Colonic mucosa (tissue), 4 donors: ENCODE measurements around the gene ANAPC16. TPM values are rescaled to one million over a fixed set of nuclear protein-coding genes. Genes with fewer than 3 reads are reported as not detected.

Experiments used
- DNase-seq: peaks from one replicate; pipeline ENCODE4 v3.0.0-alpha.2; 2020
- H3K27ac ChIP-seq: fragments of 200-600 bp; one replicate; pipeline ENCODE4 v1.8.0; 2021
- H3K27me3 ChIP-seq: fragments of 200-600 bp; one replicate; pipeline ENCODE4 v1.8.0; 2021
- H3K36me3 ChIP-seq: fragments of 200-600 bp; one replicate; pipeline ENCODE4 v1.8.0; 2021
- H3K4me1 ChIP-seq: fragments of 200-600 bp; one replicate; pipeline ENCODE4 v1.8.0; 2021; ENCODE audit warnings: mild to moderate bottlenecking
- H3K4me3 ChIP-seq: fragments of 200-600 bp; one replicate; pipeline ENCODE4 v1.8.0; 2021
- H3K9ac ChIP-seq, 2 donors: one replicate each; pipeline ENCODE4 v1.7.0; 2013; ENCODE audit warnings: control low read depth in 2 of 2, low read depth in 2 of 2, low read length in 2 of 2
- H3K9me3 ChIP-seq: fragments of 200-600 bp; one replicate; pipeline ENCODE4 v1.8.0; 2021
- intact Hi-C: fragments of 100-400 bp; cut with DNase I; formaldehyde crosslinking; loops from one replicate; pipeline ENCODE4 v1.14.1; 2022
- total RNA-seq, 2 donors: library from RNA; stranded (reverse); fragmentation: NEBNext Ultra II Directional in 1 of 2; extraction: Animal tissue kit (Norgen Biotek cat#: 25700) in 1 of 2; gene quantifications; one replicate each; pipeline ENCODE4 v1.2.1, GENCODE V29; 2021
- TF ChIP-seq, protein P1 (sequence below): fragments of 200-600 bp; IDR thresholded peaks from one replicate; pipeline ENCODE4 v1.8.0; 2022; ENCODE audit warnings: antibody characterized with exemption, mild to moderate bottlenecking
- donor health status: healthy.
- donor health status: DM: no; HTN: no; CAD: no.
- donor health status: DM: no; HTN: no; CAD: no.

ANAPC16 gene
- total RNA-seq, 2 donors from 2014 or later, result 63.2 to 85.2 TPM

DNA sequence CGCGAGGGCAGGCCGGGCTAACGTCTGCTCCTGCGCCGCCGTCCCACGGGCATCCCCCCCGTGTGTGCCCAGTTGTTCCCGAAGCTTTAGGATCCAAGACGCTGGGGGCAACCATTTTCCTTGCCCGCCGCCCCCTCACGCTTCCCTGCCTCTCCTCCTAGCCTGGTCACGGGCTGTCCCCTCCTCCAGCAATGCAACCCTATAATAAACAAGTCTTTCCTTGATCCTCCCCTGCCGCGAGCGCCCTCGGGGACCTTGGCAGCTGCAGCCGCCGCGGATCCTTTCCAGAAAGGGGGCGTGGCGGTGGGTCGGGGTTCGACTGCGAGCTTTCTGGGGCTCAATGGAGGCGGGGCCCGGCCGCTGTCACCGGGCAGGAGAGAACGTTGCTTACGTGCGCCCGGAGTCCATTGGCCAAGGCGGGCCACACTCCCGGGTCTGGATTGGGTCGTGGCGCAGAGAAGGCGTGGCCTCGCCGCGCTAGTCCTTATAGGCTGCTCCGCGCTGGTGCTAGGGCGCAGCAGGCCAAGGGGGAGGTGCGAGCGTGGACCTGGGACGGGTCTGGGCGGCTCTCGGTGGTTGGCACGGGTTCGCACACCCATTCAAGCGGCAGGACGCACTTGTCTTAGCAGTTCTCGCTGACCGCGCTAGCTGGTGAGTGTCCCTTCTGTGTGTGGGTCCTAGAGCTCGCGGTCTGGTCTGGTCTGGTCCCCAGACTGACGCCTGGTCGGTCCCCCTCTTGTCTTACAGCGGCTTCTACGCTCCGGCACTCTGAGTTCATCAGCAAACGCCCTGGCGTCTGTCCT lies 57.8 kb downstream of the ANAPC16 start, which contains the start of gene DDIT4:
DDIT4 (plus strand) TSS at position 515 of the 803 bp plus-strand sequence. CDS start 293 bp downstream, outside the sequence.
- Histone ChIP-seq H3K4me3 (peak within 1 kb of the TSS; percentile 79), H3K9me3 (no peaks in the 10 kb centered on the region), H3K36me3 (no peaks in the 10 kb centered on the region), H3K9ac (peak within 1 kb of the TSS; percentile 97 to 99), H3K27ac (peak within 1 kb of the TSS; percentile 97), H3K27me3 (no peaks in the 10 kb centered on the region), H3K4me1 (peaks cover 28% of the 10 kb centered on the region)
- TF ChIP-seq, protein P1, sequence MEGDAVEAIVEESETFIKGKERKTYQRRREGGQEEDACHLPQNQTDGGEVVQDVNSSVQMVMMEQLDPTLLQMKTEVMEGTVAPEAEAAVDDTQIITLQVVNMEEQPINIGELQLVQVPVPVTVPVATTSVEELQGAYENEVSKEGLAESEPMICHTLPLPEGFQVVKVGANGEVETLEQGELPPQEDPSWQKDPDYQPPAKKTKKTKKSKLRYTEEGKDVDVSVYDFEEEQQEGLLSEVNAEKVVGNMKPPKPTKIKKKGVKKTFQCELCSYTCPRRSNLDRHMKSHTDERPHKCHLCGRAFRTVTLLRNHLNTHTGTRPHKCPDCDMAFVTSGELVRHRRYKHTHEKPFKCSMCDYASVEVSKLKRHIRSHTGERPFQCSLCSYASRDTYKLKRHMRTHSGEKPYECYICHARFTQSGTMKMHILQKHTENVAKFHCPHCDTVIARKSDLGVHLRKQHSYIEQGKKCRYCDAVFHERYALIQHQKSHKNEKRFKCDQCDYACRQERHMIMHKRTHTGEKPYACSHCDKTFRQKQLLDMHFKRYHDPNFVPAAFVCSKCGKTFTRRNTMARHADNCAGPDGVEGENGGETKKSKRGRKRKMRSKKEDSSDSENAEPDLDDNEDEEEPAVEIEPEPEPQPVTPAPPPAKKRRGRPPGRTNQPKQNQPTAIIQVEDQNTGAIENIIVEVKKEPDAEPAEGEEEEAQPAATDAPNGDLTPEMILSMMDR, result no peak
- peak; percentile 99 for DNase-seq
- intact Hi-C loops, result loop anchor here (2.0 kb wide), 1 partner anchor 57 kb away; no protein-coding TSS in a partner anchor

DNA sequence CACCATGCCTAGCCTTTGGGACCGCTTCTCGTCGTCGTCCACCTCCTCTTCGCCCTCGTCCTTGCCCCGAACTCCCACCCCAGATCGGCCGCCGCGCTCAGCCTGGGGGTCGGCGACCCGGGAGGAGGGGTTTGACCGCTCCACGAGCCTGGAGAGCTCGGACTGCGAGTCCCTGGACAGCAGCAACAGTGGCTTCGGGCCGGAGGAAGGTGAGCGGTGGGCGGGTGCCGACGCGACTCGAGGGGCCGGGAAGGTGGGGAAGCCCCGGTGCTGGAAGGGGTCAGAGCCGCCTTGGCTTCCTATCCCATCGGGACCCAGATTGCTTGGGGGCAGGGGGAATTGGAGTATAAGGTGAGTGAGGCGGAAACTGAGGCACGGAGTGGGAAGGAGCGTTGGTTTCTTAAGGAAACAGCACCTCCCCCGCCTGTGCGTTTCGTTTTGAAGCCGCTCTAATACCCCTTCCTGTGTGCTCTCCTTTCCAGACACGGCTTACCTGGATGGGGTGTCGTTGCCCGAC lies 58.5 kb downstream of the ANAPC16 start:
- Histone ChIP-seq H3K27ac (peak overlapping the region; percentile 97), H3K9ac (peak overlapping the region; percentile 95), H3K36me3 (no peaks in the 10 kb centered on the region), H3K27me3 (no peaks in the 10 kb centered on the region), H3K4me1 (peaks cover 28% of the 10 kb centered on the region), H3K4me3 (peak overlapping the region; percentile 79), H3K9me3 (no peaks in the 10 kb centered on the region)
- DNase-seq, result no peak
- TF ChIP-seq, protein P1, result no peak
- intact Hi-C loops, result loop anchor here (2.0 kb wide), 1 partner anchor 57 kb away; no protein-coding TSS in a partner anchor

DNA sequence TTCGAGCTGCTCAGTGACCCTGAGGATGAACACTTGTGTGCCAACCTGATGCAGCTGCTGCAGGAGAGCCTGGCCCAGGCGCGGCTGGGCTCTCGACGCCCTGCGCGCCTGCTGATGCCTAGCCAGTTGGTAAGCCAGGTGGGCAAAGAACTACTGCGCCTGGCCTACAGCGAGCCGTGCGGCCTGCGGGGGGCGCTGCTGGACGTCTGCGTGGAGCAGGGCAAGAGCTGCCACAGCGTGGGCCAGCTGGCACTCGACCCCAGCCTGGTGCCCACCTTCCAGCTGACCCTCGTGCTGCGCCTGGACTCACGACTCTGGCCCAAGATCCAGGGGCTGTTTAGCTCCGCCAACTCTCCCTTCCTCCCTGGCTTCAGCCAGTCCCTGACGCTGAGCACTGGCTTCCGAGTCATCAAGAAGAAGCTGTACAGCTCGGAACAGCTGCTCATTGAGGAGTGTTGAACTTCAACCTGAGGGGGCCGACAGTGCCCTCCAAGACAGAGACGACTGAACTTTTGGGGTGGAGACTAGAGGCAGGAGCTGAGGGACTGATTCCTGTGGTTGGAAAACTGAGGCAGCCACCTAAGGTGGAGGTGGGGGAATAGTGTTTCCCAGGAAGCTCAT lies 59.0 kb downstream of the ANAPC16 start:
- peak; percentile 87 for DNase-seq
- H3K27ac ChIP-seq, result peak overlapping the region; percentile 97
- intact Hi-C loops, result loop anchor here (2.0 to 5.0 kb wide), 2 partner anchors 47 to 56 kb away; no protein-coding TSS in a partner anchor
- H3K9me3 ChIP-seq, result no peaks in the 10 kb centered on the region
- no peaks in the 10 kb centered on the region for H3K36me3 ChIP-seq
- peak overlapping the region; percentile 95 for H3K9ac ChIP-seq
- H3K4me3 ChIP-seq, result peak overlapping the region; percentile 79
- H3K4me1 ChIP-seq, result peaks cover 28% of the 10 kb centered on the region
- no peaks in the 10 kb centered on the region for H3K27me3 ChIP-seq
- TF ChIP-seq, protein P1, result peak; percentile 72

DNA sequence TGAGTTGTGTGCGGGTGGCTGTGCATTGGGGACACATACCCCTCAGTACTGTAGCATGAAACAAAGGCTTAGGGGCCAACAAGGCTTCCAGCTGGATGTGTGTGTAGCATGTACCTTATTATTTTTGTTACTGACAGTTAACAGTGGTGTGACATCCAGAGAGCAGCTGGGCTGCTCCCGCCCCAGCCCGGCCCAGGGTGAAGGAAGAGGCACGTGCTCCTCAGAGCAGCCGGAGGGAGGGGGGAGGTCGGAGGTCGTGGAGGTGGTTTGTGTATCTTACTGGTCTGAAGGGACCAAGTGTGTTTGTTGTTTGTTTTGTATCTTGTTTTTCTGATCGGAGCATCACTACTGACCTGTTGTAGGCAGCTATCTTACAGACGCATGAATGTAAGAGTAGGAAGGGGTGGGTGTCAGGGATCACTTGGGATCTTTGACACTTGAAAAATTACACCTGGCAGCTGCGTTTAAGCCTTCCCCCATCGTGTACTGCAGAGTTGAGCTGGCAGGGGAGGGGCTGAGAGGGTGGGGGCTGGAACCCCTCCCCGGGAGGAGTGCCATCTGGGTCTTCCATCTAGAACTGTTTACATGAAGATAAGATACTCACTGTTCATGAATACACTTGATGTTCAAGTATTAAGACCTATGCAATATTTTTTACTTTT lies 59.7 kb downstream of the ANAPC16 start:
- Histone ChIP-seq H3K36me3 (no peaks in the 10 kb centered on the region), H3K4me3 (peak overlapping the region; percentile 79), H3K27ac (peak overlapping the region; percentile 97), H3K27me3 (no peaks in the 10 kb centered on the region), H3K4me1 (peaks cover 28% of the 10 kb centered on the region), H3K9me3 (no peaks in the 10 kb centered on the region), H3K9ac (peak overlapping the region; percentile 95)
- TF ChIP-seq, protein P1, result no peak
- intact Hi-C loops, result loop anchor here (2.0 to 5.0 kb wide), 2 partner anchors 47 to 55 kb away; no protein-coding TSS in a partner anchor
- peak; percentile 68 for DNase-seq

DNA sequence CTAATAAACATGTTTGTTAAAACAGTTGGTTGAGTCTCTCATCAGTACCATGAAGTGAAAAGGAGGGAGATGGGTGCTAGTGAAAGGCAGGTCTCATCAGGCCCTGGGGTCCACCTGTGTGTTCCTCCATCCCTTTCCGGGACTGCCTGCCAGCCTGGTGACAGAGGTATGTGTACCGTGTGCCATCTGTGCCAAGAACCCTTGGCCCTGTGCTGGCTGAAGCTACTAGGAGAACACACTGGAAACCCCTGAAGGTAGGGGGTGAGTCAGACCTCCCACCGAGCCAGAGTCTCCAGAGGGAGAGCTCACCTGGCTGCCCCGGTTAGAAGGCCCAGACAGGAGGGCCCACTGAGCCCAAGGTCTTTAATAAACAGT lies 60.2 kb downstream of the ANAPC16 start:
- intact Hi-C loops, result loop anchor here (5.0 kb wide), 1 partner anchor 46 kb away; no protein-coding TSS in a partner anchor
- no peaks in the 10 kb centered on the region for H3K27me3 ChIP-seq
- peak overlapping the region; percentile 97 for H3K27ac ChIP-seq
- H3K9ac ChIP-seq, result peak overlapping the region; percentile 52 to 95
- no peaks in the 10 kb centered on the region for H3K9me3 ChIP-seq
- H3K36me3 ChIP-seq, result no peaks in the 10 kb centered on the region
- peak overlapping the region; percentile 79 for H3K4me3 ChIP-seq
- TF ChIP-seq, protein P1, result no peak
- DNase-seq, result peak; percentile 75
- H3K4me1 ChIP-seq, result peaks cover 28% of the 10 kb centered on the region
